HG03045 (cell line): Measurements from ENCODE around the gene METRNL.
"Not testable (repeated sequence)": the region's sequence is repeated elsewhere in the genome, so short reads cannot be mapped to it uniquely, and the experiment has no call there.

Experiments
- ATAC-seq: cut with Tn5 transposase; IDR thresholded peaks from one replicate; pipeline ENCODE4 v1.9.1; 2021; ENCODE audit warnings: mild to moderate bottlenecking, moderate library complexity; ENCODE audit not compliant: unreplicated experiment

METRNL gene

GRCh38 chr17:83051396-83052240 is 27.8 kb upstream of the METRNL start:
- ATAC-seq: peak; percentile 90

- peak; percentile 13 for ATAC-seq
Measured at GRCh38 chr17:83052241-83052564, 27.2 kb upstream of the METRNL start.

DNA sequence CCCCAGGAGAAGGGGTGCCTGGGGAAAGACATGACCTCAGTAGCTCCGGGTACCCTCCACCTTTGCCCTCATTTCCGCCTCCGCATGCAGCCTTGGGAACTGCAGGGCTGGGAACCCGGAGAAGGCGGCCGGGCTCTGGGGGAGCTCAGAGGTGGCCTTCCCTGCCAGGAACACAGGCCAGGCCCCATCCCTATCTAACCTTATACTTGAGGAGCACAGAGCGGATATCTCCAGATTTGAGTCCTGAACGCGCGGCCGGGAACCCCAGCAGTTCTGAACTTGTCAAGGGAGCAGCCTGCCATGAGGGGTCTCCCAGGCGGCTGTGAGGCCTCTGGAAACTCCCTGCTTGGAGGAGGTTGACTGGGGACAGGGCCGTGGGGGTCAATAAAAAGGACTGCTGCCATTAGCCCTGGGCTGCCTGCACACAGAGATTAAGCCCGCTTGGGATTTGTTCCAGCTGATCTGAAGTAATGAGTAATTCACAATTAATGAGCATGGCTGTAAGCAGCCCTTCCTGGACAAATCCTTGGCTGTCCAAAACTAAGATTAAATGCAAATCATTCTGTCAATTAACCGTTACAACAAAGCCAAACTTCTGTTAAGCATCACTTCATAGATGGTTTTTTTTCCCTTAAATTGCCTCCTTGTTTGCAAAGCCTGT is 26.3 kb upstream of the METRNL start:
- ATAC-seq: no peak

DNA sequence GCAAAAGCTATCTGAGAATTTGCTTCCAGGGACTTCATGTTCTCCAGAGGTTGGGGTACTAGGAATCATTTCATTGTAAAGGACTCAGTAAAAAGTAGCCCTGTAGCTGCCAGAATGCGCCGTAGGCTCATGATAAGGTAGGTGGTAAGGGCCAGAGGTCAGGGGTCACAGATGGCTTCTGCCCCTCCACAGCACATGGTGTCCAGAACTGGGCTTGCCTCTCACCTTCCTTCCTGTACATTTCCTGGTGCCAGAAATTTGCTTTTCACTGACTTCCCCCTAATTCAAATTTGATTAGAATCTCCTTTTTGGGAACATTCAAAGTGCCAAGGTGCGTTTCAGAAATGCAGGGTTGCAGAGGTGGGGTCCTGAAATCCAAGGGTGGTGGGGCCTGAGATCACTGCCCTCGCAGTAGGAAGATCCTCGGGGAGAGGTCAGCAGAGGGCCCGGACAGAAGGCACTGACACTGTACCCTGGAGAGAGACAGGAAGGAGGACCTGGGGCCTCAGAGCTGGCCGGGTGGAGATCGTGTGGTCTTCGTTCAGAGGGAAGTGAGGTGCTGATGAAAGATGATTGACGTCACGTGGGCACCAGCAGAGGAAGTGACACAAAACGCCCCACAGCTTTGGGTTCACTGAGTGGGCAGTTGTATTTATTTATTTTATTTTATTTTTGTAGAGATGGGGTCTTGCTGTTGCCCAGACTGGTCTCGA is 25.5 kb upstream of the METRNL start:
- no peak for ATAC-seq

DNA sequence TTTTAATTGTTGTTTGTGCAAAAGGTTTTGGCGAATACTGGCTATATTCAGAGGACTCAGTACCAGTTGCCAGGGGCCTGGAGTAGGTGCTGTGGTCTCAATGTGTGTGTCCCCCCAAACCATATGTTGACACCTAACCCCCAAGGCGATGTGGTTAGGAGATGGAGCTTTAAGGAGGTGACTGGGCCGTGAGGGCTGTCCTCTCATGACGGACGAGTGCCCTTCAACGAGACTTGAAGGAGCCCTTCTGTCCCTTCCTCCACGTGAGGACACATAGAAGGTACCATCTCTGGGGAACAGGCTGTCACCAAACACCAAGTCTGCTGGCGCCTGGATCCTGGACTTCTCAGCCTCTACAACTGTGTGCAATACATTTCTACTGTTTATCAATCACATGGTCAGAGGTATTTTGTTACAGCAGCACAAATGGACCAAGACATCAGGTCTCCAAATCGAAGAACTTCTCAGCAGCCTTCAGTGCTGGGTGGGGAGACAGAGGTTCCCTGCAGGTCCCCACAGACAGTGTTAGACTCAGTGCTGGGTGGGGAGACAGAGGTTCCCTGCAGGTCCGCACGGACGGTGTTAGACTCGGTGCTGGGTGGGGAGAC is 24.8 kb upstream of the METRNL start:
- no peak for ATAC-seq

GRCh38 chr17:83055176-83055575 is 24.2 kb upstream of the METRNL start:
- not testable (repeated sequence) for ATAC-seq

- ATAC-seq: no peak
Measured at GRCh38 chr17:83055911-83056582, 23.4 kb upstream of the METRNL start.

DNA sequence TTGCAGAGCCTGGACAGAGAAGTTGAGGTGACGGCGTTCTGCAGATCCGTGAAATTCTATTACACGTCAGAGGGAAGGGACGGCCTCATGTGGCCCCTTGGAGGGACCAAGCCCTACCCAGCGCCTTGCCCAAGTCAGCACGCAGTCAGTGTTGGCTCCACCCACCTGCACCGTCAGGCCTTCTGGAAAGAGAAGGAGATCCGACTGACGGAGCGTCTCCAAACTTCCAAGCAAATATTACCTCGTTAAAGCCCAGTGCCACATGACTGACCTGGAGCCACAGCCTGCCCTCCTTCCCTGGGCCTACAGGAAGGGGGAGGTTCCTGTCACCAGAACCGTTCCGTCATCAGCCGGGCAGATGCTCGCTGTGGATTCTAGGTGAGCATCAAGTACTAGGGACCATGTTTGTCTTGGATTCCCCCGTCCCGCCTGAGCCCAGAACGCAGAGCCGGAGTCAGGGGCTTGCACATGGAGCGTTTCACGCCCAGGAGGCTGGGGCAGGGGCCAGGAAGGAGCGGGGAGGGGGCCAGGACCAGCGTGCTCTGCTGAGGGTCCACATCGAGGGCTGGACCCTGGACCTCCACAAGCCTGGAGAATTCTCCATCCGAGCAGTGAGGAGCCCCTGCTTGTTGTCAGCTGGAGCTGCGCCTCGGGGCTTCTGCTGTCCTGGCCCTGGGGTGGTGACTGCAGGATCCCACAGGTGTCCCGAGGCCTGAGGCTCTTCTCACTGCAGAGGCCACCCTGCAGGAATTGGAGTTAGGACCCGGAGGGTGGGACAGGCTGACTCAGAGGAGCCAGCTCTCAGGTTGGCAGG is 22.6 kb upstream of the METRNL start:
- no peak for ATAC-seq

DNA sequence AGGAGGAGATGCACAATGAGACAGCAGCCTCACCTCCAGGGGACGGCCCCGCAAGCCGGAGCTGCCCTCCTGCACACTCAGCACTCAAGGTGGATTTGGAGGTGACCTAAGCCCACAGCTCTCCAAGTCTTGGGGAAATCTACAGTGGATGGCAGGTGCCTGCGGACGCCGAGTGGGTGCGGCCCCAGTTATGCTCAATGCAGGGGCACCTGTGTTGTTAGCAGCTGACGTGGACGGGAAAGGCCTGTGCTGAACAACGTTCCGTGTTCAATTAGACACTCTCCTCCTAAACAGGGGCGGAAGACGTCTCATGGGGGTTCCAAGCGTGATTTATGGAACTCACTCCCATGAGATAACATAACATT is 22.0 kb upstream of the METRNL start:
- no peak for ATAC-seq

DNA sequence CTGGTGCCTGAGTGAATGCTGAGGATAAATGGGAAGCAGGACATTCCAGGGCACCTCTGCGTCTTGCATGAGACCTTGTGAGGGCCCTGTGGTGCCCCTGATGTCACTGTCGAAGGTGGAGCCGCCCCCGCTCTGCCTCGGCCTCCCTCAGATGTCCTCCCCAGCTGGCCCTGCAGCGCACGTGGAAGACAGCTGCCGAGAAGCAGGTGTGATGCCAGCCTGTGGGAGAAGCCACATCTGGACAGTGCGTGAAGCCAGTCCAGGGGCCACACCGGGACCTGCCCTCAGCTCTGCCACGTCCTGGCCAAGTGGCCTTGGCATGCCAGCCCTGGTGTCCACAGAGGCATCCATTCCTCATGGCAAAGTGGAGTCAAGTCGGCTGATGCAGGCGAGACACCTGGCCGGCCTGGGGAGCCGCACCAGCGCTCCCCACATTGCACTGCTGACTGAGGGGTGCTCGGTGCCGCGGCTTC is 21.6 kb upstream of the METRNL start:
- no peak for ATAC-seq

- no peak for ATAC-seq
Measured at GRCh38 chr17:83058266-83058798, 21.1 kb upstream of the METRNL start.

GRCh38 chr17:83061586-83061985 is 17.8 kb upstream of the METRNL start:
- ATAC-seq: no peak

GRCh38 chr17:83062011-83062817 is 17.2 kb upstream of the METRNL start:
- ATAC-seq: no peak

DNA sequence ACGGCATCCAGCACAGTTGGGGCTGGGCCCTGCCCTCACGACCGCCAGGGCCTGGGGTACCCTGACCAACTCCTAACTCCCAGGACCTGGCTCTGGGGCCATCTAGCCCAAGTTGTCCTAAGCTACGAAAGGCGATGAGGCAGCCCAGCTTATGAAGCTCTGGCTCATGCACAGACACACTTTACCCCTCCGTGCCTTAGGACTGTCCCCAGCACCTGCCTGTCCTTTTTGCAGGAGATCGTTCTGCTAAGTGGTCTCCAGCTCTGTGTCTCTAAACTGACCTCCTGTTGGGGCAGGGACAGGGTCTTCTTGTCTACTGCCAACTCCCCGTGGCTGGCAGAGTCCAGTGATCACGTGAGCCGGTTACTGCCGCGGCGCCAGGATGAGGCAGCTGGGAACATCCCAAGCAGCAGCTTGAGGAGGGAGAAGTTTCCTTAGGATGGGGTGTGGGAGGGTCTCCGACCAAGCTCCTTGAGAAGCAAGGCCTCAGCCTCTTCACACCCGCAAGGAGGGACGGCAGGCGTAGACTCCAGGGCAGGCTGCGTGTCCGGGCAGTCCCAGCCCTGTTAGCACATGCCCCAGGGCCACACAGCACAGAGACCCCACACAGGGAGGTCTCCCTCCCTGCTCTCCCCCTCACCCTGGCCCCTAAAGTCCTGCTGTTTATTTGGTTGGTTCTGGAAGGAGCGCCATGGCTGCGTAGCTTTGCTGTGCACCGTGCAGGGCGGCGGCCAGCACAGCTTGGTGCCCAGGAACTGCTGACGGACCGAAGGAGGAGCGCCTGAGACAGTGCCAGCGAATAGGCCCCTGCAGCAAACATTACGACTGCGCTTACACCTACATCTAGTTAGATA is 16.4 kb upstream of the METRNL start:
- ATAC-seq: no peak

DNA sequence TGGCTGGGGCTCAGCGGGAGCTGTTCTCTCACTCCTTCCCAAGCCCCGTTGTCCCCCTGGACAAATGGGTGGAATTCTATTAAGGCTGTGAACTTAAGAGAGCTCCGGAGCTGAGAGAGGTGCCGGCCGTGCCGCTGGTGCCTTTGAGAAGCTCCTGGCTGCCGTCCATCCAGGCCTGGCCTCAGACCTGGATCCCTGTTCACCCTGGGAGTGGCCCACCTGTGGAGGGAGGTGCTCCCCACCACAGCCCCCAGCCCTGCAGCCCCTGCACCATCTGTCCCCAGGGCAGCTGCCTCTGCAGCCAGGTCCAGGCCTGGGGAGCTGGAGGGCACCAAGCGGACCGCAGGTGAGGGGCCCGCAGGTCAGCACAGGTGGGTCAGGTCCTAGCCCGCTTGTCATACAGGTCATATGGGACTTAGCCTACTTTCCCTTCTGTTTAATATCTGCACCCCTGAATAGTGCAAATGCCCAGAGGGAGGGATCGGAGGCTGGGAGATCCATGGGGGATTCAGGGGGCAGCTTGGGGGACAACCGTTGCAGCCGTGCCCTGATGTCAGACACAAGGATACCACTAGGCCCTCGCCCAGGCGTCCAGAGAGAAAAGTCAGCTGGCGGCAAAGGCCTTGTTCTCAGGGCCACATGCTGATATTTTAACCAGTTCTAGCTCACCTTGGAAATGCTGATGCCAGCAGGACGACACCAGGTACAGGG is 15.2 kb upstream of the METRNL start:
- ATAC-seq: no peak

- ATAC-seq: no peak
Measured at GRCh38 chr17:83064732-83065659, 14.4 kb upstream of the METRNL start.
